Heart left ventricle (tissue), 16 donors: ENCODE measurements around the gene SLC25A42. TPM values are rescaled to one million over a fixed set of nuclear protein-coding genes. Genes with fewer than 3 reads are reported as not detected.

ENCODE experiments used
- ATAC-seq, 4 donors: fragments of 200-7000 bp; cut with Tn5 transposase; one replicate each; pipeline ENCODE4 v1.9.1; 2020 to 2022; ENCODE audit warnings: moderate library complexity in 4 of 4, mild to moderate bottlenecking in 3 of 4, moderate number of reproducible peaks in 1 of 4
- DNase-seq, 5 donors: peaks; one replicate each; pipeline ENCODE4 v3.0.0-alpha.2; 2020
- H3K27ac ChIP-seq, 12 donors: fragments of 200-600 bp; sonication (generic) in 4 of 12; one replicate each; pipeline versions ENCODE4 v1.5.0 to v1.8.0; 2016 to 2022; ENCODE audit warnings: mild to moderate bottlenecking in 2 of 12
- H3K27me3 ChIP-seq, 9 donors: fragments of 200-600 bp; sonication (generic) in 2 of 9; one replicate each; pipeline versions ENCODE4 v1.5.1 to v1.8.0; 2016 to 2022; ENCODE audit warnings: mild to moderate bottlenecking in 3 of 9
- H3K36me3 ChIP-seq, 9 donors: fragments of 200-600 bp; sonication (generic) in 2 of 9; one replicate each; pipeline versions ENCODE4 v1.5.0 to v1.8.0; 2018 to 2022; ENCODE audit warnings: mild to moderate bottlenecking in 2 of 9
- H3K4me1 ChIP-seq, 12 donors: fragments of 200-600 bp; sonication (generic) in 4 of 12; one replicate each; pipeline versions ENCODE4 v1.5.0 to v1.8.0; 2016 to 2022; ENCODE audit warnings: mild to moderate bottlenecking in 3 of 12
- H3K4me3 ChIP-seq, 12 donors: fragments of 200-600 bp; sonication (generic) in 4 of 12; one replicate each; pipeline versions ENCODE4 v1.5.0 to v1.8.0; 2017 to 2022; ENCODE audit warnings: mild to moderate bottlenecking in 9 of 12, moderate library complexity in 4 of 12
- H3K9me3 ChIP-seq, 12 donors: fragments of 200-600 bp; sonication (generic) in 4 of 12; one replicate each; pipeline versions ENCODE4 v1.5.0 to v1.8.0; 2016 to 2022; ENCODE audit warnings: mild to moderate bottlenecking in 1 of 12
- POLR2A ChIP-seq, 2 donors: fragments of 450-650 bp; IDR thresholded peaks; one replicate each; pipeline ENCODE4 v1.6.1; 2017; ENCODE audit warnings: antibody characterized with exemption in 2 of 2, mild to moderate bottlenecking in 2 of 2, moderate library complexity in 2 of 2
- WGBS, 4 donors: extraction: QIAGEN DNeasy Blood & Tissue Kit in 2 of 4; methylation state at CpG; one replicate each; pipeline versions ENCODE4 v1.1.5 to v1.1.7; 2013 to 2018; 5-methylcytosine and 5-hydroxymethylcytosine counted together
- intact Hi-C, 10 donors: fragments of 100-400 bp; cut with DNase I; formaldehyde crosslinking; loops; one replicate each; pipeline versions ENCODE4 v1.11.1 to v1.14.2; 2022
- polyA plus RNA-seq, 2 donors: library from polyadenylated mRNA; stranded (reverse); fragments of 200-250 nt; gene quantifications; one replicate each; pipeline ENCODE4 v1.2.3, GENCODE V29; 2013
- total RNA-seq, 9 donors: library from RNA; depleted of rRNA in 2 of 9; stranded (reverse); fragments of >200 nt in 2 of 9; fragmentation: NEBNext Ultra II Directional in 3 of 9; extraction: Animal tissue kit (Norgen Biotek cat#: 25700) in 3 of 9; gene quantifications; one replicate each; pipeline versions ENCODE4 v1.1.0 to v1.2.4, GENCODE V29; 2016 to 2023
- TF ChIP-seq, protein P1 (sequence below), 12 donors: fragments of 200-600 bp; sonication (generic) in 4 of 12; IDR thresholded peaks; one replicate each; pipeline versions ENCODE4 v1.5.0 to v1.8.0; 2018 to 2022; ENCODE audit warnings: antibody characterized with exemption in 12 of 12, mild to moderate bottlenecking in 5 of 12
- donor health status: ischemic (EF 13 %, LVEDD 7.1; RV severe dilation, severe dysfunction).
- donor health status: healthy with polysubstance abuse.
- donor health status: DM: no; HTN: yes; CAD: no.
- donor health status: DM: no; HTN: no; CAD: no.
- donor health status: ischemic (EF 25% LVEDD 6.9; RV normal size, moderate dysfunction).
- donor health status: ischemic (EF 25% LVEDD 5.7; RV mildly dilated, moderate dysfunction).
- donor health status: healthy.
- donor health status: DM: yes; HTN: yes; CAD: no.
- donor health status: ischemic (EF 35%, LVEDD 5.7; RV mildly dilated, moderate dysfunction).
- donor health status: nonischemic (EF 11% LVEDD 7.7; RV severe dilation, severe dysfunction).
- donor health status: DM: yes; HTN: yes; CAD: no.
- donor health status: PGD.
- donor health status: ischemic (EF 29% LVEDD 5.4; RV normal size, mild dysfunction).
- donor health status: nonischemic (EF 23%, LVEDD 6.1; RV moderate dilation, normal function).

Gene SLC25A42
- total and polyA plus RNA-seq, 11 donors, result 15.6 to 28.0 (median 17.9) TPM

DNA sequence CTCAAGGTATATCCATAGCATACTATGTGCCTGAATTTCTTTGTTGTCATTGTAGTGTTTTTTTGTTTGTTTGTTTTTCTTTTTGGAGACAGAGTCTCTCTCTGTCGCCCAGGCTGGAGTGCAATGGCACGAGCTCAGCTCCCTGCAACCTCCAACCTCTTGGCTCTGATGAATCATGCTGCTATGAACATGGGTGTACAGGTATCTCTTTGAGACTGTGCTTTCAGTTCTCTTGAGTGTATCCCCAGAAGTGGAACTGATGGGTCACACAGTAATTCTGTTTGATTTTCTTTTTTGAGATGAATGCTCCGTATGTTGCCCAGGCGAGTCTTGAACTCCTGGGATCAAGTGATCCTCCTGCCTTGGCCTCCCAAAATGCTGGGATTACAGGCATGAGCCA, 13.7 kb upstream of the SLC25A42 start:
- intact Hi-C loops, result loop anchor here in 3 of 10 donors (5.0 kb wide), 4 partner anchors 62 to 127 kb away; partner anchors contain the start of gene TMEM161A (in 1 of the 3)
- 93 to 96% (median 94%) methylated on average over 4 of the region's 4 CpGs for WGBS, 4 donors
- Histone ChIP-seq H3K4me3 (no peak overlapping the region), H3K27me3 (no peaks in the 10 kb centered on the region), H3K9me3 (no peaks in the 10 kb centered on the region), H3K36me3 (peaks cover 0 to 75% (median 53%) of the 10 kb centered on the region in 9 donors), H3K27ac (no peak overlapping the region), H3K4me1 (peaks cover 0 to 6% (median 0%) of the 10 kb centered on the region in 12 donors)
- no peak for ATAC-seq
- TF ChIP-seq, protein P1, sequence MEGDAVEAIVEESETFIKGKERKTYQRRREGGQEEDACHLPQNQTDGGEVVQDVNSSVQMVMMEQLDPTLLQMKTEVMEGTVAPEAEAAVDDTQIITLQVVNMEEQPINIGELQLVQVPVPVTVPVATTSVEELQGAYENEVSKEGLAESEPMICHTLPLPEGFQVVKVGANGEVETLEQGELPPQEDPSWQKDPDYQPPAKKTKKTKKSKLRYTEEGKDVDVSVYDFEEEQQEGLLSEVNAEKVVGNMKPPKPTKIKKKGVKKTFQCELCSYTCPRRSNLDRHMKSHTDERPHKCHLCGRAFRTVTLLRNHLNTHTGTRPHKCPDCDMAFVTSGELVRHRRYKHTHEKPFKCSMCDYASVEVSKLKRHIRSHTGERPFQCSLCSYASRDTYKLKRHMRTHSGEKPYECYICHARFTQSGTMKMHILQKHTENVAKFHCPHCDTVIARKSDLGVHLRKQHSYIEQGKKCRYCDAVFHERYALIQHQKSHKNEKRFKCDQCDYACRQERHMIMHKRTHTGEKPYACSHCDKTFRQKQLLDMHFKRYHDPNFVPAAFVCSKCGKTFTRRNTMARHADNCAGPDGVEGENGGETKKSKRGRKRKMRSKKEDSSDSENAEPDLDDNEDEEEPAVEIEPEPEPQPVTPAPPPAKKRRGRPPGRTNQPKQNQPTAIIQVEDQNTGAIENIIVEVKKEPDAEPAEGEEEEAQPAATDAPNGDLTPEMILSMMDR (IDR thresholded peaks at IDR 0.05), result no peak
- TF ChIP-seq POLR2A (IDR thresholded peaks at IDR 0.05), result no peak
- no peak for DNase-seq

DNA sequence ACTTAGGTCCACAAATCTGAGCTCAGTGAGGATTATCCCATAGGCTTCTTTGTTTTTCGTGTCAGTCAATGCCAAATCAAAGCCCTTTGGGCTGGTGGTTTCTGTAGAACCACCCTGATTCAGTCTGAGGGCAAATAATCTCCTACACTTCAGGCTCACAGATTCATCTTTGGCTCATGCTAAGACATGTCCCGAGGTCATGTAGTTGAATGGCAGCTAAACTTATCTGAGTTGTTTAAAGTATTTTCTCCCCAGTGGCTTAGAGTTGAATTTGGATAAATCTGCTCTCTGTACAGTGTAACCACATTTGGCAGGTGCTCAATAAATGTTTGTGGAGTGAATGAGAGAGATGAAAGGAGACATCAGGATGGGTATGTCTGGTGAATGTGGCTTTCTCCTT, 13.1 kb upstream of the SLC25A42 start:
- Histone ChIP-seq H3K4me1 (peaks cover 0 to 6% (median 0%) of the 10 kb centered on the region in 12 donors), H3K4me3 (no peak overlapping the region), H3K9me3 (no peaks in the 10 kb centered on the region), H3K27ac (no peak overlapping the region), H3K36me3 (peaks cover 0 to 75% (median 54%) of the 10 kb centered on the region in 9 donors), H3K27me3 (no peaks in the 10 kb centered on the region)
- TF ChIP-seq, protein P1 (IDR thresholded peaks at IDR 0.05), result no peak
- no peak for TF ChIP-seq POLR2A (IDR thresholded peaks at IDR 0.05)
- ATAC-seq, result no peak
- DNase-seq, result no peak
- intact Hi-C loops, result loop anchor here in 3 of 10 donors (5.0 kb wide), 4 partner anchors 62 to 127 kb away; partner anchors contain the start of gene TMEM161A (in 1 of the 3)
- 76 to 92% (median 89%) methylated on average over 2 of the region's 2 CpGs for WGBS, 4 donors

DNA sequence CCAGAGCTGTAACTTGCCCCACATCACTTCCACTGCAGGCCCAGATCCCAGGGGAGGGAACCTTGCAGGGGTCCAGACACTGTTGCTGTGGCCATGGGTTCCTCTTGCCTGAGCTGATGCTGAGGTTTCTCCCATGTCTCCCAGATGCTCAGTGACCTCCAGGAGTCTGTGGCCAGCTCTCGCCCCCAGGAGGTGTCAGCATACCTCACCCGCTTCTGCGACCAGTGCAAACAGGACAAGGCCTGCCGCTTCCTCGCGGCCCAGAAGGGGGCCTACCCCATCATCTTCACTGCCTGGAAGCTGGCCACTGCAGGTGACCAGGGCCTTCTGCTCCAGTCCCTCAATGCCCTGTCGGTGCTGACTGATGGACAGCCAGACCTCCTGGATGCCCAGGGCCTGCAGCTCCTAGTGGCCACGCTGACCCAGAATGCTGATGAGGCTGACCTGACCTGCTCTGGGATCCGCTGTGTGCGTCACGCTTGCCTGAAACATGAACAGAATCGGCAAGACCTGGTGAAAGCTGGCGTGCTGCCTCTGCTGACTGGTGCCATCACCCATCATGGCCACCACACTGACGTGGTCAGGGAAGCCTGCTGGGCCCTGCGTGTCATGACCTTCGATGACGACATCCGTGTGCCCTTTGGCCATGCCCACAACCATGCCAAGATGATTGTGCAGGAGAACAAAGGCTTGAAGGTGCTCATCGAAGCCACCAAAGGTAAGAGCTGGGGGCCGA, 12.1 kb upstream of the SLC25A42 start:
- DNase-seq (no peak), ATAC-seq (no peak)
- Histone ChIP-seq H3K27ac (no peak overlapping the region), H3K4me3 (no peak overlapping the region), H3K27me3 (no peaks in the 10 kb centered on the region), H3K4me1 (peaks cover 0 to 6% (median 0%) of the 10 kb centered on the region in 12 donors), H3K9me3 (no peaks in the 10 kb centered on the region), H3K36me3 (peaks cover 0 to 73% (median 51%) of the 10 kb centered on the region in 9 donors)
- intact Hi-C loops, result loop anchor here in 4 of 10 donors (2.0 to 5.0 kb wide), 5 partner anchors 61 to 126 kb away; partner anchors contain the start of gene TMEM161A (in 3 of the 4)
- WGBS, 4 donors, result 91 to 96% (median 93%) methylated on average over 8 to 20 of the region's 20 CpGs
- TF ChIP-seq POLR2A (IDR thresholded peaks at IDR 0.05), result no peak
- TF ChIP-seq, protein P1 (IDR thresholded peaks at IDR 0.05), result no peak

DNA sequence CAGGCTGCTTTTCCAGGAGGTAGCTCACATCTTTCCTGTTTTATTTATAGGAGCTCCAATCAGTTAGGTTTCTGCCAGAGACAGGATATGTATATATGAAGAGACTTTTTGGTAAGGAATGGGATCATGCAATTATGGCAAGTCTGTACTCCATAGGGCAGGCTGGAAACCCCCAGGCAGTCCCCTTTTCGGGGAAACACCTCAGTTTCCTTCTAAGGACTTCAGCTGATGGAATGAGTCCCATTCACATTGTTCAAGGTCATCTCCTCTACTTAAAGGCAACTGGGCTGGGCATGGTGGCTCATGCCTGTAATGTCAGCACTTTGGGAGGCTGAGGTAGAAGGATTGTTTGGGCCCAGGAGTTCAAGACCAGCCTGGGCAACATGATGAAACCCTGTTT, 10.9 kb upstream of the SLC25A42 start:
- Histone ChIP-seq H3K27me3 (no peaks in the 10 kb centered on the region), H3K4me1 (peaks cover 0 to 6% (median 0%) of the 10 kb centered on the region in 12 donors), H3K9me3 (no peaks in the 10 kb centered on the region), H3K4me3 (no peak overlapping the region), H3K27ac (no peak overlapping the region), H3K36me3 (peaks cover 0 to 73% (median 59%) of the 10 kb centered on the region in 9 donors)
- no peak for DNase-seq
- ATAC-seq, result no peak
- intact Hi-C loops, result loop anchor here in 5 of 10 donors (1.0 to 5.0 kb wide), 6 partner anchors 59 to 124 kb away; partner anchors contain the start of gene TMEM161A (in 3 of the 5)
- 63 to 86% (median 77%) methylated on average over 1 of the region's 1 CpG for WGBS, 4 donors
- no peak for TF ChIP-seq POLR2A (IDR thresholded peaks at IDR 0.05)
- TF ChIP-seq, protein P1 (IDR thresholded peaks at IDR 0.05), result no peak
